HG02981 (cell line): ENCODE data around the gene DCTN5.
"Not testable (repeated sequence)": the region's sequence is repeated elsewhere in the genome, so short reads cannot be mapped to it uniquely, and the experiment has no call there.

Experiments used
- ATAC-seq: cut with Tn5 transposase; IDR thresholded peaks from one replicate; pipeline ENCODE4 v1.9.1; 2021; ENCODE audit warnings: mild to moderate bottlenecking, moderate library complexity; ENCODE audit not compliant: unreplicated experiment

Gene DCTN5

GRCh38 chr16:23640931-23641765, at the start of gene DCTN5, which contains the start of gene PALB2:
Gene DCTN5 (plus strand): TSS chr16:23641466. CDS start chr16:23641543, 77 bp downstream.
Gene PALB2 (minus strand): TSS chr16:23641310. CDS start chr16:23641157, 153 bp downstream.
- ATAC-seq: peak; percentile 95

- ATAC-seq: no peak
Observed at GRCh38 chr16:23594186-23594585, 47.1 kb upstream of the DCTN5 start.

DNA sequence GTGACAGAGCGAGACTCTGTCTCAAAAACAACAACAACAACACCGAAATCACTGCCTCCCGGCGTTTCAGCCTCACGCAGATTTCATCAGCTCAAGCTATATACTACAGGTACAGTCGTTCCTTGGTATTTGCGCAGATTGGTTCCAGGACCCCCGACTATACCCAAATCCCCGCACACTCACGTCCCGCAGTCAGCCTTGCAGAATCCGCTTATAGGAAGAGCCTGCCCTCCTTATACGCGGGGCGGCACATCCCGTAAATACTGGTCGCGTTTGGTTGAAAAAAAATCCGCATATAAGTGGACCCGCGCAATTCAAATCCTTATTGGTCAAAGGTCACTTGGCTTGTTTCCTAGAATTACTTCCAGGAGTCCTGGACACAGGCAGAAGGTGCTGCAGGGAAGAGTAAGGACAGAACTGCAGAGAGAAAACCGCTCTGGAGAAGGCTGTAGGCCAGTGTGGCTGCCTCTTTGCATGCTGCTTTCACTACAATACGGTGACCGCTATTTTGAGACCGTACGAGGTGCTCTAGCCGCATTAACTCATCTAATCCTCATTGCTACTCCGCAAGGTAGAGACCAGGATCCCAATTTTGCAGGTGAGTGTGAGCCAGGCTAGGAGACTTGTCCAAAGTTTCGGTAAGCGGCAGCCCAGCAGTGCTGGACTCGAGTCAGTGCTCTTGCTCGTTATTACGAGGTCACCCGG, 45.9 kb upstream of the DCTN5 start:
- ATAC-seq: no peak

DNA sequence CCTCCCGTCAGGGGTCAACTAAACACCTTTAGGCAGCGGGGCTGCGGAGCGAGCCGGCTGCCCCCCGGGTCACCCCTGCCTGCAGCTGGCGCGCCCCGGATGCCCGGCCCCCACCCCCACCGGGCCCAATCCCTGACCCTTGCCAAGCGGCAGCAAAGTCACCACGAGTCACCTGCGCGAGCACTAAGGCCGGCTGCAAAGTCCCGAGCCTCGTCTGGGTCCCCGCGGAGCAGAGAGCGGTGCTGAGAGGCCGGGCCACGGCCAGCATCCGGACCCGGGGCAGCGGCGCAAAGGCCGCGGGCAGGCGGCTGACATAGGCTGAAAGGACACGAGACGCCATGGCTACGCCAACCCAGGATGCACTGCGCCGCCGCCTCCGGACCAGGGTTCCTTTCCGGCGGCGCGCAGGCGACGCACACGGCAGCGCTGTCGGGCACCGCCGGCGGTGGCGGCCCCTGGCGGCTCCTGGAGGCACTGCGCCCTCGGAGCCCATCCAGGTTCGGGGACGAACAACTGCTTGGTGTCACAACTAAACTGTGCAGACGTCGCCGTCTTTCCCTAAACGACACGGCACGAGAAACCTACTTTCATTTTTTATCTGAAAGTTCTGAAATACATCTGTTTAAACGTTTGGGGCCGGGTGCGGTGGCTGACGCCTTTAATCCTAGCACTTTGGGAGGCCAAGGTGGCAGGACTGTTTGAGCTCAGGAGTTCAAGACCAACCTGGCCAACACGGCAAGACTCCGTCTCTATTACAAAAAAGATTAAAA, 45.1 kb upstream of the DCTN5 start, which contains the start of gene NDUFAB1:
NDUFAB1 (minus strand) TSS at position 366 of the 770 bp plus-strand sequence; CDS start at position 340, 26 bp downstream.
- peak; percentile 90 for ATAC-seq

GRCh38 chr16:23597003-23597756, 44.1 kb upstream of the DCTN5 start:
- ATAC-seq: no peak

GRCh38 chr16:23607726-23608125, 33.5 kb upstream of the DCTN5 start:
- no peak for ATAC-seq

GRCh38 chr16:23608194-23608593, 33.1 kb upstream of the DCTN5 start:
- ATAC-seq: no peak

DNA sequence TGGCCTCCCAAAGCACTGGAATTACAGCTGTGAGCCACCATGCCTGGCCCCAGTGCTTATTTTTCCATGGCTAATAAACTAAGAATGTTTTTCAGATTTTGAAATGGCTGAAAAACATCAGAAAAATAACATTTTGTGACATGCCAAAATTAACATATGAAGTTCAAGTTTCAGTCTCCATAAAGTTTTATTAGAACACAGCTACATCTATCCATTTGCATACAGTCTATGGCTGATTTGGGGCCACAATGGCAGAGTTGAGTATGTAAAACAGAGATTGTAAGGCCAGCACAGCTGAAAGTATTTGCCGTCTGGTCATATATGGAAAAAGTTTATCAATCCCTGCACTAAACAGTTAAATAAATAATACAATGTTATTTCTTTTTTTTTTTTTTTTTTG, 31.3 kb upstream of the DCTN5 start:
- ATAC-seq: no peak

DNA sequence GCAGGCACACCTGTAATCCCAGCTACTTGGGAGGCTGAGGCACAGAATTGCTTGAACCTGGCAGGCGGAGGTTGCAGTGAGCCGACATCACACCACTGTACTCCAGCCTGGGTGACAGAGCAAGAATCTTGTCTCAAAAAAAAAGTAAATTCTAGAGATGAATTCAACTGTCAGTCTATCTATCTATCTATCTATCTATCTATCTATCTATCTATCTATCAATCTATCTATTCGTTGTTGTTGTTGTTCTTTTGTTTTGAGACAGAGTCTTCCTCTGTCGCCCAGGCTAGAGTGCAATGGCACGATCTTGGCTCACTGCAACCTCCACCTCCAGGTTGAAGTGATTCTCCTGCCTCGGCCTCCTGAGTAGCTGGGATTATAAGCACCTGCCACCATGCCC, 30.4 kb upstream of the DCTN5 start:
- not testable (repeated sequence) for ATAC-seq

DNA sequence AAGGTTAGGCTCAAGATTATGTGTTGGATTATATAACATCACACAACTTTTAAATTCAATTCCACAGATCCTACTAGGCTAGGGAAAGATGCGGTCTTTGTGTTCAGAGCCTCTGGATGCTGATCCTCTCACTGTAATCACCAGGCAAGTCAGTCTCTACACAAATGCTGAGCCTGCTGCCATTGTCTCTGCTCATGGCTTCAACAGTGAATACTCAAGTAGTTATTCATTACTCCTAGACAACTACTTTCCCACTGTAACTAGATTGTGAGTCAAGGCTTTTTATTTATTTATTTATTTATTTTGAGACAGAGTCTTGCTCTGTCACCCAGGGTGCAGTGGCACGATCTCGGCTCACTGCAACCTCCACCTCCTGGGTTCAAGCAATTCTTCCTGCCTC, 29.3 kb upstream of the DCTN5 start:
- ATAC-seq: no peak

DNA sequence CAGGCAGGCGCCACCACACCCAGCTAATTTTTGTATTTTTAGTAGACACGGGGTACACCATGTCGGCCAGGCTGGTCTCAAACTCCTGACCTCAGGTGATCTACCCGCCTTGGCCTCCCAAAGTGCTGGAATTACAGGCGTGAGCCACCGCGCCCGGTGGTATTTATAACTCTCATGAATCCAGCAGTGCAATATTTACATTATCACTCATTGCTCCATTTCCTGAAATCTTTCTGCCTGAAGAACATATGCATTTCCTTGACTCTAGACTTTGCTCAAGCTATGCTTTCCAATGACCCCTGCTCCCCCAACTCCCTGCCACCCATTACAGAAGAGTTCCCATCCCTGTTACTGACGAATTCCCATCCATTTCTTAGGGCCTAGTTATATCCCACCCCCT, 25.5 kb upstream of the DCTN5 start:
- no peak for ATAC-seq

GRCh38 chr16:23624092-23624491, 17.2 kb upstream of the DCTN5 start:
- ATAC-seq: no peak

DNA sequence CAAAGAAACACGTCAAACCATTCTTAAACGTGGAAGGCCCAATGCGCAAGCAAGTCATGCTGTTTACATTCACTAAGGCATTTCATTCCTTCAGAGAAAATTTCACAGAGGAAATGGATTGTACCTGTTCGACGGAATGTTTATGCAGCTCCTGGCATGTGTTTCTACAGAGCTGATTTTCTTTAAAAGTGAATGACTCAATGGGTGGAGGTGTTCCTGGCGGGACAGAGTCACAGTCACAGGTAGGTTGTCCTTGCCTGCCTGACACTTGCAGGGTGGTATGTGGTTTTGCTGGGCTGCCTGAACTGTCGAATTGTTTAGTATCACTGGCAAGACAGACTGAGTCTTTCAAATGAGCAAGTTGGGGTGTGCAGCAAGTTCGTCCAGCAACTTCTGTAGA, 11.8 kb upstream of the DCTN5 start:
- ATAC-seq: no peak

DNA sequence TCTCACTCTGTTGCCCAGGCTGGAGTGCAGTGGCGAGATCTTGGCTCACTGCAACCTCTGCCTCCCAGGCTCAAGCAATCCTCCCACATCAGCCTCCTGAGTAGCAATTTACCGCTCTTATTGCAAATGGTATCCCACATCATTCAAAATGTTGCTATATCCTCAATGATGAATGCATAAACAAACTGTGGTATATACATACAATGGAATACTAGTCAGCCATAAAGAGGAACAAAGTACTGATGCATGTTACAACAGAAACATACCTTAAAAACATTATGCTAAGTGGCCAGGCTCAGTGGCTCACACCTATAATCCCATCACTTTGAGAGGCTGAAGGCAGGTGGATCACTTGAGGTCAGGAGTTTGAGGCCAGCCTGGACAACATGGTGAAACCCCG, 9.4 kb upstream of the DCTN5 start:
- ATAC-seq: not testable (repeated sequence)

- no peak for ATAC-seq
Observed at GRCh38 chr16:23634461-23635036, 6.7 kb upstream of the DCTN5 start.

DNA sequence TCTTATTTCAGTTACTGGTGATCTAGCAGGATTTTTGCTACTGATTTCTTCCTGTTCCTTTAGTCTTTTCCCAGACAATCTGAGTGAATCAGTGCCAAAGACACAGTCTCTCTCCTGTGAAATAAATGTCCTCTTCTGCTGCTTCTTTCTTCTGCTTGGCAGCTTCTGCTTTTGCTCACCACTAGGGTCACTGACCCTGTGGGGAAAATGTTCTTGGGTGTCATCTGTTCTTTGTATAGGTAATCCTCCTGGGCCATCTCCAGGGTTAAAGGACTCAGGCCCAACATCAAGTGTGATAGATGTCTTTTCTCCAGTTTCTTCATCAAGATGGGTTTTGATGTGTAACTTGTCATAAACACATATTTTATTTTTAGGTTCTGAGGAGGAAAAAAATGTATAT, 5.3 kb upstream of the DCTN5 start:
- no peak for ATAC-seq

GRCh38 chr16:23640615-23640930, 693 bp upstream of the DCTN5 start:
- ATAC-seq: no peak

DNA sequence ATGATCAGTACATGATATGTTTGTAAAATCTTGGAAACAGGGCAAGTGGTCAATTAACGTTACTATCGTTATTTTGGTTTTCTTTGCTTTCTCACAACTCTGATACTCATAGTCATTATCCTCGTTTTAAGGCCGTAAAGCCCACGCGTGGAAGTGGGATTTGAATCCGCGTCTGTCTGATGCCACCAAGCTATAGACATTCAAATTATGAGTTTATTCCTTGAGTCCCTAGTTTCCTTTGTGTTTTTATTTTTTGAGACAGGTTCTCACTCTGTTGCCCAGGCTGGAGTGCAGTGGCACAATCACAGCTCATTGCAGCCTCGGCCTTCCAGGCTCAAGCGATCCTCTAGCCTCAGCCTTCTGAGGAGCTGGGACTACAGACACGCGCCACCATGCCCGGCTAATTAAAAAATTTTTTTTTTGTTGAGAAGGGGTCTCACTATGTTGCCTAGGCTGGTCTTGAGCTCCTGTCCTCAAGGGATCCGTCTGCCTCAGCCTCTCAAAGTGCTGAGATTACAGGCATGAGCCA, 1.0 kb downstream of the DCTN5 start:
- ATAC-seq: no peak

- no peak for ATAC-seq
Observed at GRCh38 chr16:23650674-23651416, 9.6 kb downstream of the DCTN5 start.
